Measurements from ENCODE around the gene ATL2.
"Not testable (repeated sequence)": the region's sequence is repeated elsewhere in the genome, so short reads cannot be mapped to it uniquely, and the experiment has no call there.

ATL2 gene

DNA sequence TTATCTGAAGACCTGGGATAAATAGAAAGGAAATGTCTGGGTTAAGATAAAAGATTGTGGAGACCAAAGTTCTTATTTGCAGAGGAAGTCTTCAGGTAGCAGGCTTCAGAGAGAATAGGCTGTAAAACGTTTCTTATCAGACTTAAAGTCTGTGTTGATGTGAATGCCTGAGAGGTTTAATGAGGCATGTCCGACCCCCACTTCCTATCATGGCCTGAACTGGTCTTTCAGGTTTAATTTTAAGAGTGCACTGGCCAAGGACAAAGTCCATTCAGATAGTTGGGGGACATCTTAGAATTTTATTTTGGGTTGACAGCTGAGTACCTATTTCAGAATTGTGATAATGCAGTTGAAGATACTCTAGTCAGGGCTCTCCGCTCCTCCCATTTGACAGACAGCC lies 92.1 kb downstream of the ATL2 start:
- H3K9ac ChIP-seq (ENCODE audit: insufficient read length, low read depth): no peak overlapping the region
- no peak overlapping the region for H3K4me3 ChIP-seq (ENCODE audit: insufficient read length, low read depth)
- DNase-seq (ENCODE audit: low read depth, low spot score): no peak
- no peaks in the 10 kb centered on the region for H3K27me3 ChIP-seq (ENCODE audit: insufficient read depth, insufficient read length)
- no peaks in the 10 kb centered on the region for H3K4me1 ChIP-seq (ENCODE audit: insufficient read depth, insufficient read length)
- no peak for TF ChIP-seq YY1 (IDR thresholded peaks at IDR 0.05; ENCODE audit: insufficient read depth, insufficient read length)
- no peak for TF ChIP-seq SUZ12 (IDR thresholded peaks at IDR 0.05; ENCODE audit: extremely low read depth, insufficient read depth, insufficient read length)
- no peak for TF ChIP-seq ZNF274 (IDR thresholded peaks at IDR 0.05; ENCODE audit: low read depth, low read length)
- no peaks in the 10 kb centered on the region for H3K36me3 ChIP-seq (ENCODE audit: insufficient read depth, insufficient read length, low read length)
- no peaks in the 10 kb centered on the region for H3K9me3 ChIP-seq (ENCODE audit: insufficient read depth, low read length)

DNA sequence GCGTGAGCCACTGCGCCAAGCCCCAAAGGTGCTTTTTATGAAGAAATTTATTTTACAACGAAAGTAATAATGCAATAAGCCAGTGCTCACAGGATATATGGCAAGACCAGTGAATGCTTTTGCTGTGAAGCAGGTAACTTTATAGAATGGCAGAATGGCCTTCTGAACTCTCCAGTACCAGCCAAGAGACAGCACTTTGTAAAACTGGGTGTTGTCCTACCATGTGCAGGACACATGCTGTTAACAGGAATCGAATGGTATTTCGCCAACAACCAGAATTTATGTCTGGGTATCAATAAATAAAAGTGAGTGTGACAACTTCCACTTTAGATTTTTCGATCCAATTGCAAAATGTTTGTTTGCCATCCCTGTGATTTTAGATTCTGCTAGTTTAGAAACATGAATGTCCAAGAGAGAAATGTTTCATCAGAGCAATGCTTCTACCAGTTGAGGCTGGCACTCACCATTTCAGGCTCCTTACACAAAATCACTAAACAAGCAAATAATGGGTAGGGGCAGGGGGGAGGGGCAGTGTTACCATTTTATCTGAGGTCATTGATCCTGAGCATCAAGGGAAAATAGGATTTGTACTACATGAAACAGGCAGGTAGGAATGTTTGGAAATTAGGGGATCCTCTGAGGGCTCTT lies 95.9 kb downstream of the ATL2 start:
- no peaks in the 10 kb centered on the region for H3K4me1 ChIP-seq (ENCODE audit: insufficient read depth, insufficient read length)
- no peak for TF ChIP-seq ZNF274 (IDR thresholded peaks at IDR 0.05; ENCODE audit: low read depth, low read length)
- no peak for TF ChIP-seq SUZ12 (IDR thresholded peaks at IDR 0.05; ENCODE audit: extremely low read depth, insufficient read depth, insufficient read length)
- TF ChIP-seq YY1 (IDR thresholded peaks at IDR 0.05; ENCODE audit: insufficient read depth, insufficient read length): no peak

DNA sequence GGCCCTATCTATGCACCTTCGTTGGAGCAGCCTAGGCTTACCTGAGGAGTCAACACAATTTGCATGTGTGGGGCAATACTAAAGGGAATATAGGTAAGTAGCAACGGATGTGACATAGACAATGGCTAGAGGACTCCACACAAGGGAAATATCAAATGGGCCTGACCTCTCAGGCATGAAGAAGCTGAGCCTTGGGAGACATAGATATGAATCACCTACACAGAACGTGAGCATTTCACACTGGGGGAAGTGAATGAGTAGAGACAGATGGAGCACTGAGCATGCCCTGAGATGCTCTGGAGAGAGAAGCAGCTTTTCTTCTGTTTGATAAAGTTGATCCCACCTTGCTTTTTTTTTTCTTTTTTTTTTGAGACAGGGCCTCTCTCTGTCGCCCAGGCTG lies 97.9 kb downstream of the ATL2 start:
- DNase-seq (ENCODE audit: low read depth, low spot score): no peak
- no peaks in the 10 kb centered on the region for H3K36me3 ChIP-seq (ENCODE audit: insufficient read depth, insufficient read length, low read length)
- H3K4me1 ChIP-seq (ENCODE audit: insufficient read depth, insufficient read length): no peaks in the 10 kb centered on the region
- TF ChIP-seq YY1 (IDR thresholded peaks at IDR 0.05; ENCODE audit: insufficient read depth, insufficient read length) (no peak), ZNF274 (IDR thresholded peaks at IDR 0.05; ENCODE audit: low read depth, low read length) (no peak), SUZ12 (IDR thresholded peaks at IDR 0.05; ENCODE audit: extremely low read depth, insufficient read depth, insufficient read length) (no peak)
- no peaks in the 10 kb centered on the region for H3K9me3 ChIP-seq (ENCODE audit: insufficient read depth, low read length)
- no peak overlapping the region for H3K4me3 ChIP-seq (ENCODE audit: insufficient read length, low read depth)
- H3K9ac ChIP-seq (ENCODE audit: insufficient read length, low read depth): no peak overlapping the region
- no peaks in the 10 kb centered on the region for H3K27me3 ChIP-seq (ENCODE audit: insufficient read depth, insufficient read length)

More for the DNA sequence above, 95.9 kb downstream of the ATL2 start:
- no peak overlapping the region for H3K4me3 ChIP-seq (ENCODE audit: insufficient read length, low read depth)
- H3K9ac ChIP-seq (ENCODE audit: insufficient read length, low read depth): no peak overlapping the region
- no peak for DNase-seq (ENCODE audit: low read depth, low spot score)
- H3K27me3 ChIP-seq (ENCODE audit: insufficient read depth, insufficient read length): no peaks in the 10 kb centered on the region
- H3K36me3 ChIP-seq (ENCODE audit: insufficient read depth, insufficient read length, low read length): no peaks in the 10 kb centered on the region
- no peaks in the 10 kb centered on the region for H3K9me3 ChIP-seq (ENCODE audit: insufficient read depth, low read length)

DNA sequence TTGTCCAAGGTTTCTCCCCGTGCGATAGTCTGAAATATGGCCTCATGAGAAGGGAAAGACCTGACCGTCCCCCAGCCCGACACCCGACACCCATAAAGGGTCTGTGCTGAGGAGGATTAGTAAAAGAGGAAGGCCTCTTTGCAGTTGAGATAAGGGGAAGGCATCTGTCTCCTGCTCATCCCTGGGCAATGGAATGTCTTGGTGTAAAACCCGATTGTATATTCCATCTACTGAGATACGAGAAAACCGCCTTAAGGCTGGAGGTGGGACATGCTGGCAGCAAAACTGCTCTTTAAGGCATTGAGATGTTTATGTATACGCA lies 99.0 kb downstream of the ATL2 start:
- H3K9ac ChIP-seq (ENCODE audit: insufficient read length, low read depth); H3K9me3 ChIP-seq (ENCODE audit: insufficient read depth, low read length); H3K4me1 ChIP-seq (ENCODE audit: insufficient read depth, insufficient read length); H3K27me3 ChIP-seq (ENCODE audit: insufficient read depth, insufficient read length); H3K36me3 ChIP-seq (ENCODE audit: insufficient read depth, insufficient read length, low read length); H3K4me3 ChIP-seq (ENCODE audit: insufficient read length, low read depth); DNase-seq (ENCODE audit: low read depth, low spot score): not testable (repeated sequence)

DNA sequence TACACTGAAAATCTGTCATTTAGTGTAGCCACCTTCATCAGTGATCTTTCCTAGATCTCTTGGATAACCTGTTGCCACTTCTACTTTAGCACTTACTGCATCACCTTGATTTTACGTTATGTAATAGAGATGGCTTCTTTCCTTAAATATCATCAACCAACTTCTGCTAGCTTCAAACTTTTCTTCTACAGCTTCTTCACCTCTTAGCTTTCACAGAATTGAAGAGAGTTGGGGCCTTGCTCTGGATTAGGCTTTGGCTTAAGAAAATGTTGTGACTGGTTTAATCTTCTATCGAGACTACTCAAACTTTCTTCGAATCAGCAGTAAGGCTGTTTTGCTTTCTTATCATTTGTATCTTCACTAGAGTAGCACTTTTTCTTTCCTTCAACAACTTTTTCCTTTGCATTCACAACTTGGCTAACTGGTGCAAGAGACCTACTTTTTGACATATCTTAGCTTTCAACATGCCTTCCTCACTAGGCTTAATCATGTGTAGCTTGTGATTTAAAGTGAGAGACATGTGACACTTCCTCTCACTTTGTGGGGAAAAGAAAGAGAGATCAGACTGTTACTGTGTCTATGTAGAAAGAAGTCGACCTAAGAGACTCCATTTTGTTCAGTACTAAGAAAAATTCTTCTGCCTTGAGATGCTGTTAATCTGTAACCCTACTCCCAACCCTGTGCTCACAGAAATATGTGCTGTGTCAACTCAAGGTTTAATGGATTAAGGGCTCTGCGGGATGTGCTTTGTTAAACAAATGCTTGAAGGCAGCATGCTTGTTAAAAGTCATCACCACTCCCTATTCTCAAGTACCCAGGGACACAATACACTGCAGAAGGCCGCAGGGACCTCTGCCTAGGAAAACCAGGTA lies 99.6 kb downstream of the ATL2 start:
- no peaks in the 10 kb centered on the region for H3K27me3 ChIP-seq (ENCODE audit: insufficient read depth, insufficient read length)
- TF ChIP-seq ZNF274 (IDR thresholded peaks at IDR 0.05; ENCODE audit: low read depth, low read length) (no peak), SUZ12 (IDR thresholded peaks at IDR 0.05; ENCODE audit: extremely low read depth, insufficient read depth, insufficient read length) (no peak), YY1 (IDR thresholded peaks at IDR 0.05; ENCODE audit: insufficient read depth, insufficient read length) (no peak)
- no peak overlapping the region for H3K4me3 ChIP-seq (ENCODE audit: insufficient read length, low read depth)
- no peak overlapping the region for H3K9ac ChIP-seq (ENCODE audit: insufficient read length, low read depth)
- H3K9me3 ChIP-seq (ENCODE audit: insufficient read depth, low read length): no peaks in the 10 kb centered on the region
- H3K4me1 ChIP-seq (ENCODE audit: insufficient read depth, insufficient read length): no peaks in the 10 kb centered on the region
- no peaks in the 10 kb centered on the region for H3K36me3 ChIP-seq (ENCODE audit: insufficient read depth, insufficient read length, low read length)
- peak; percentile 84 for DNase-seq (ENCODE audit: low read depth, low spot score)

DNA sequence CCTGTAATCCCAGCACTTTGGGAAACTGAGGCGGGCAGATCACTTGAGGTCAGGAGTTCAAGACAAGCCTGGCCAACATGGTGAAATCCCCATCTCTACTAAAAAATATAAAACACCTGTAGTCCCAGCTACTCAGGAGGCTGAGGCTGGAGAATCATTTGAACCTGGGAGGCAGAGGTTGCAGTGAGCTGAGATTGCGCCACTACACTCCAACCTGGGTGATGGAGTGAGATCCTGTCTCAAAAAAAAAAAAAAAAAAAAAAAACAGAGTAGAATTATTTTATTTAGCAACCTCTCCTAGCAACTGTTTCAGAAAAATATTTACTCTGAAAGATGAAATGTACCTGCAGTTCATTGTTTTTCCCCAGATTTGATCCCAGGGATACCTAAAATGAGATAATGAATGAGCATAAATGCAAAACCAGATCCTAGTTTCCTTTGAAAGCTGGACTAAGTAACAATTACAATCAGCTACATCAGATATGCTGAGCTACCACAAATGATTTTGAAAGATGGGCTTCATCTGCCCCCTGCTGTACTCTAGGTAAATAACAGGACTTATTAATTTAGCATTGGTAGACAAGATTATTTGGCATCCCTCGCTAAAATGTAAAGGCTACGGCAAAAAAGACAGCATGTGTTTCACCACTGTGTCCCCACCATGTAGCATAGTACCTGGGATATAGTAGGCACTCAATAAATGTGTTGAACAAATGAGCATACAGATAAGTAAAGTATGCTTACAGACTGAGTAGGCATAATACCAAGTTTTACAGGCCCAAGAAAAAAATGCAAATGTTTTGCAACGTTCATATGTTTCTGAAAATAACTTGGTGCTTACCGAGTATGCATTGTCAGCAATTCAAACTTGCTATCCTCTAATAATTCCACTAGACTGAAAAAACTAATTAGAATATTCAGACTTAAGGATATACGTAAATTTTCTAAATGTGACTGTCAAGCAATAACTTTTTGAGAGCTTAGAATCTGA lies 102.5 kb downstream of the ATL2 start:
- no peak overlapping the region for H3K9ac ChIP-seq (ENCODE audit: insufficient read length, low read depth)
- TF ChIP-seq YY1 (IDR thresholded peaks at IDR 0.05; ENCODE audit: insufficient read depth, insufficient read length): no peak
- no peak for TF ChIP-seq ZNF274 (IDR thresholded peaks at IDR 0.05; ENCODE audit: low read depth, low read length)
- no peak for TF ChIP-seq SUZ12 (IDR thresholded peaks at IDR 0.05; ENCODE audit: extremely low read depth, insufficient read depth, insufficient read length)
- peak; percentile 71 for DNase-seq (ENCODE audit: low read depth, low spot score)
- H3K4me3 ChIP-seq (ENCODE audit: insufficient read length, low read depth): no peak overlapping the region
- H3K4me1 ChIP-seq (ENCODE audit: insufficient read depth, insufficient read length): no peaks in the 10 kb centered on the region
- H3K9me3 ChIP-seq (ENCODE audit: insufficient read depth, low read length): no peaks in the 10 kb centered on the region
- H3K27me3 ChIP-seq (ENCODE audit: insufficient read depth, insufficient read length): no peaks in the 10 kb centered on the region
- no peaks in the 10 kb centered on the region for H3K36me3 ChIP-seq (ENCODE audit: insufficient read depth, insufficient read length, low read length)

DNA sequence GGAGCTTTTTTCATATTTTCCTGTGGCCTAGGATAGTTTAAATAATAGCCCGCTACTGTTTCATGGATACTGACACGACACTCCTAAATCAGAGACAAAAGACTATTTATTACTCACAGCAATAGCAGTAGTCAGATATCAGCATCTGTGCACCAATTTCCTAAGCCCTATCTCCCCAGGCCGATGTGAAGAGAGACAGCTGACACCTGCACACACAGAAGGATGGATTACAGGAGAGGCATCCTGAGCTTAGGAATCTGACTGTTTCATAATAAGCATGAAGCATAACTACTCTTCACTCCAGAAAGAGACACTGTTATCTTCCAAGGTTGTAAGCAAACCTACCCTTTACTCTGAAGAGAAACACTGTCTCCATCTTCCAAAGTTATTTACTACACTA lies 105.4 kb downstream of the ATL2 start:
- Histone ChIP-seq H3K4me1 (ENCODE audit: insufficient read depth, insufficient read length) (no peaks in the 10 kb centered on the region), H3K4me3 (ENCODE audit: insufficient read length, low read depth) (no peak overlapping the region), H3K9me3 (ENCODE audit: insufficient read depth, low read length) (no peaks in the 10 kb centered on the region), H3K27me3 (ENCODE audit: insufficient read depth, insufficient read length) (no peaks in the 10 kb centered on the region), H3K36me3 (ENCODE audit: insufficient read depth, insufficient read length, low read length) (no peaks in the 10 kb centered on the region), H3K9ac (ENCODE audit: insufficient read length, low read depth) (no peak overlapping the region)
- no peak for DNase-seq (ENCODE audit: low read depth, low spot score)
- TF ChIP-seq ZNF274 (IDR thresholded peaks at IDR 0.05; ENCODE audit: low read depth, low read length) (no peak), SUZ12 (IDR thresholded peaks at IDR 0.05; ENCODE audit: extremely low read depth, insufficient read depth, insufficient read length) (no peak)

Measured in NT2/D1 (cell line).